Thyroid gland (tissue), 4 donors: ENCODE measurements around the gene ATP1B1. TPM values are rescaled to one million over a fixed set of nuclear protein-coding genes. Genes with fewer than 3 reads are reported as not detected.

Source experiments
- DNase-seq, 2 donors: peaks; one replicate each; pipeline ENCODE4 v3.0.0-alpha.2; 2019
- H3K27ac ChIP-seq, 3 donors: fragments of 200-600 bp; sonication (generic); 1 replicate in 2 of 3; 2 replicates in 1 of 3; pipeline ENCODE4 v1.5.1; 2016 to 2019; ENCODE audit warnings: mild to moderate bottlenecking in 1 of 3, moderate library complexity in 1 of 3
- H3K27me3 ChIP-seq: fragments of 200-600 bp; sonication (generic); one replicate; pipeline ENCODE4 v1.5.1; 2019
- H3K36me3 ChIP-seq, 2 donors: fragments of 200-600 bp; sonication (generic); one replicate each; pipeline ENCODE4 v1.5.1; 2016 to 2019
- H3K4me1 ChIP-seq, 2 donors: fragments of 200-600 bp; sonication (generic); one replicate each; pipeline ENCODE4 v1.5.1; 2017 to 2019
- H3K4me3 ChIP-seq, 3 donors: fragments of 200-600 bp; sonication (generic); replicated peaks in 1 of 3; 1 replicate in 2 of 3; 2 replicates in 1 of 3; pipeline ENCODE4 v1.5.1; 2016; ENCODE audit warnings: mild to moderate bottlenecking in 1 of 3
- H3K9me3 ChIP-seq: fragments of 200-600 bp; sonication (generic); one replicate; pipeline ENCODE4 v1.5.1; 2017
- POLR2A ChIP-seq, 2 donors: fragments of 450-650 bp; IDR thresholded peaks; one replicate each; pipeline ENCODE4 v1.6.1; 2017; ENCODE audit warnings: antibody characterized with exemption in 2 of 2, mild to moderate bottlenecking in 2 of 2, moderate library complexity in 1 of 2
- WGBS, 2 donors: methylation state at CpG; one replicate each; pipeline ENCODE4 v1.1.5; 2017; 5-methylcytosine and 5-hydroxymethylcytosine counted together
- intact Hi-C: fragments of 100-400 bp; cut with DNase I; formaldehyde crosslinking; loops from one replicate; pipeline ENCODE4 v1.15.1; 2023
- total RNA-seq, 4 donors: library from RNA; depleted of rRNA; stranded (reverse); fragments of >200 nt; gene quantifications; one replicate each; pipeline ENCODE4 v1.2.3, GENCODE V29; 2016
- TF ChIP-seq, protein P1 (sequence below), 6 experiments: fragments of 200-600 bp in 3 of 6; fragments of 450-650 bp in 3 of 6; sonication (generic) in 3 of 6; IDR thresholded peaks; one replicate each; pipeline ENCODE4 v1.5.1; 2016 to 2019; ENCODE audit warnings: antibody characterized with exemption in 6 of 6, mild to moderate bottlenecking in 2 of 6, inconsistent platforms in 1 of 6, moderate library complexity in 1 of 6

The ATP1B1 gene
- total RNA-seq, 4 donors from 2014 or later, result 310 to 509 (median 429) TPM

DNA sequence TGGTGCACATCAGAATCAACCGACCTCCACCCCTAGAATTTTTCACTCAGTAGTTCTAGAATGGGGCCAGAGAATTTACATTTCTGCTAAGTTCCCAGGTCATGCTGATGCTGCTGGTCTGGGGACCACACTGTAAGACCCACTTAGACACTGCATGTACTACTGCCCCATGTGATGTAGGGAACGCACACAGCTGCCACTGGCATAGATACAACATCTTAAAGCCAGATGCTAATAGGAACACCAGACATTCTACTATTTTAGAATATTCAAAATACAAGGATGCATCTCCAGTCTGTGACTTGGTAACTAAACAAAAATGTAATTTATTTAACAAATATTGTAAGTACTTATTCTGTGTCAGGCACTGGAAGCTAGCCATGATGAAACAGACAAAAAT, 14.1 kb upstream of the ATP1B1 start:
- H3K9me3 ChIP-seq, result no peaks in the 10 kb centered on the region
- no peaks in the 10 kb centered on the region for H3K27me3 ChIP-seq
- intact Hi-C loops, result no loop called here
- WGBS, 2 donors, result 94 to 100% methylated on average over 2 of the region's 2 CpGs
- no peak overlapping the region for H3K4me3 ChIP-seq
- DNase-seq, result no peak
- no peak for TF ChIP-seq POLR2A (IDR thresholded peaks at IDR 0.05)
- TF ChIP-seq, protein P1, sequence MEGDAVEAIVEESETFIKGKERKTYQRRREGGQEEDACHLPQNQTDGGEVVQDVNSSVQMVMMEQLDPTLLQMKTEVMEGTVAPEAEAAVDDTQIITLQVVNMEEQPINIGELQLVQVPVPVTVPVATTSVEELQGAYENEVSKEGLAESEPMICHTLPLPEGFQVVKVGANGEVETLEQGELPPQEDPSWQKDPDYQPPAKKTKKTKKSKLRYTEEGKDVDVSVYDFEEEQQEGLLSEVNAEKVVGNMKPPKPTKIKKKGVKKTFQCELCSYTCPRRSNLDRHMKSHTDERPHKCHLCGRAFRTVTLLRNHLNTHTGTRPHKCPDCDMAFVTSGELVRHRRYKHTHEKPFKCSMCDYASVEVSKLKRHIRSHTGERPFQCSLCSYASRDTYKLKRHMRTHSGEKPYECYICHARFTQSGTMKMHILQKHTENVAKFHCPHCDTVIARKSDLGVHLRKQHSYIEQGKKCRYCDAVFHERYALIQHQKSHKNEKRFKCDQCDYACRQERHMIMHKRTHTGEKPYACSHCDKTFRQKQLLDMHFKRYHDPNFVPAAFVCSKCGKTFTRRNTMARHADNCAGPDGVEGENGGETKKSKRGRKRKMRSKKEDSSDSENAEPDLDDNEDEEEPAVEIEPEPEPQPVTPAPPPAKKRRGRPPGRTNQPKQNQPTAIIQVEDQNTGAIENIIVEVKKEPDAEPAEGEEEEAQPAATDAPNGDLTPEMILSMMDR (IDR thresholded peaks at IDR 0.05), result no peak
- H3K36me3 ChIP-seq, result no peaks in the 10 kb centered on the region
- no peaks in the 10 kb centered on the region for H3K4me1 ChIP-seq
- no peak overlapping the region for H3K27ac ChIP-seq

DNA sequence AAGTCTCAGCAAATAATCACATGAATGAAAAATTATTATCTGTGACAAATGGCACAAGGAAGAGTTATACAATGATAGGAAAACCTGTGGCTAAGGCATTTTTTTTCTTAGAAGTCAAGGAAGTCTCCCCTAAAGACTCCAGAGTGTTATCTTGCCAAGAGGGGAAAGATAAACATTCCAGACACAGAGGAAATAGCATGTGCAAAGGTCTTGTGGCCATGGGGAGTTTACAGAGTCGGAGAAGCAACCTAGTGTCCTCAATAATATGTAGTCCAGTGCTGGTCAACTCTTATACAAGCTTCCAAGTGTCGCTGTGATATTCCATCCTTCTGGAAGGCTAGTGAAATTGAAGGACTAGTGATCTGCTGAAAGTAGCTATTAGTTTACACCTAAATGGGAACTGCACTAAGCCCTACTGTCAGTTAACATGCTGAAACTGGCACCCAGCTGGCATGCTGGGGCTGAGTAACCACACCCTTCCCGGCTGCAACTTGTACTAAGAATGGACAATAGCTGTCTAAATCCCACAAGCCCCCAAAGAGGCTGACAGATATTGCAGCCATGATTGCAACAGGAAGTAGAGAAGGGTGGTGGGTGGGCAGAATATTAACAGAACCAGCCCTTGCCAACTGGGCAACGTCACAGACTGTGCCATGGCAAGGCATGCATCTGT, 11.5 kb upstream of the ATP1B1 start:
- intact Hi-C loops, result no loop called here
- WGBS, 2 donors, result 86 to 88% methylated on average over 4 of the region's 4 CpGs

DNA sequence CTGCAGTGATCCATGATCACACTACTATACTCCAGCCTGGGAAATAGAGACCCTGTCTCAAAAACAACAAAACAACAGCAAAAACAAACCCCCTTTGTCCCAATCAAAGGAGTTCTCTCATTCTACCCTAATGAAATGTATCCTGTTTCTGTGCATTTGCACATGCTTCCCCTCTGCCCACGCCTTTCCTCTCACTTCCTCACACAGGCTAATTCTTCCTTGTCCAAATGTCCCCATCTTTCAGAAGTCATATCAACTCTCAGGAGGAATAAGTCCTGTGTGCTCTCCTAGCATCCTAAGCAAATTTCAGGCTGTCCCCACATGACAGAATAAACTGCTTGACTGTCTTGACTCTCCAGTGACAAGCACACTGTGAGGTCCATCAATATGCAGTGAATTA, 8.1 kb upstream of the ATP1B1 start:
- Histone ChIP-seq H3K4me3 (no peak overlapping the region), H3K27me3 (no peaks in the 10 kb centered on the region), H3K9me3 (no peaks in the 10 kb centered on the region), H3K4me1 (peaks cover 13 to 16% of the 10 kb centered on the region in 2 donors), H3K27ac (no peak overlapping the region), H3K36me3 (no peaks in the 10 kb centered on the region)
- 91 to 93% methylated on average over 1 of the region's 1 CpG for WGBS, 2 donors
- DNase-seq, result no peak
- intact Hi-C loops, result no loop called here
- TF ChIP-seq, protein P1 (IDR thresholded peaks at IDR 0.05), result no peak
- no peak for TF ChIP-seq POLR2A (IDR thresholded peaks at IDR 0.05)

More for the DNA sequence above, 11.5 kb upstream of the ATP1B1 start:
- Histone ChIP-seq H3K4me1 (no peaks in the 10 kb centered on the region), H3K27ac (no peak overlapping the region), H3K36me3 (no peaks in the 10 kb centered on the region), H3K9me3 (no peaks in the 10 kb centered on the region), H3K4me3 (no peak overlapping the region), H3K27me3 (no peaks in the 10 kb centered on the region)
- TF ChIP-seq, protein P1 (IDR thresholded peaks at IDR 0.05), result no peak
- TF ChIP-seq POLR2A (IDR thresholded peaks at IDR 0.05), result no peak
- no peak for DNase-seq

DNA sequence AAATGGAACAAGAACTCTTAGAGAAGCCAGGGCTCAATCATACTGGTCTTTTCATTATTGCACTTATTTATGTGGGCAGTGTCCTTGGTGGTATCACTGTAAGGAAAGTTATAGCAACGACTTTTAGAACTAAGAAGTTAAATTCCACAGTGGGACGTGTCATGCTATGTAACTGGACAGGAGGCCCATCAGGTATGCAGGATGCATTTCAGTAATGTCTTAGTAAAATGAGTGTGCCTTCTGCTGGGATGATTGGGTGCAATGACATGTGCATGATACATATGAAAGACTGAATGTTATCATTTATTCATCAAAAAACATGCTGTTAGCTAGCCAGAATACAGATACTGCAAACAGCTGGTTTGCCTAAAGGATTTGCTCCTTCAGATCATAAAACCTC, 6.9 kb upstream of the ATP1B1 start:
- DNase-seq, result no peak
- WGBS, 2 donors, result 85 to 86% methylated on average over 2 of the region's 2 CpGs
- intact Hi-C loops, result no loop called here
- H3K9me3 ChIP-seq, result no peaks in the 10 kb centered on the region
- TF ChIP-seq, protein P1 (IDR thresholded peaks at IDR 0.05), result no peak
- no peak for TF ChIP-seq POLR2A (IDR thresholded peaks at IDR 0.05)
- peaks cover 23 to 27% of the 10 kb centered on the region in 2 donors for H3K4me1 ChIP-seq
- H3K36me3 ChIP-seq, result no peaks in the 10 kb centered on the region
- H3K27ac ChIP-seq, result no peak overlapping the region
- H3K4me3 ChIP-seq, result no peak overlapping the region
- H3K27me3 ChIP-seq, result no peaks in the 10 kb centered on the region

DNA sequence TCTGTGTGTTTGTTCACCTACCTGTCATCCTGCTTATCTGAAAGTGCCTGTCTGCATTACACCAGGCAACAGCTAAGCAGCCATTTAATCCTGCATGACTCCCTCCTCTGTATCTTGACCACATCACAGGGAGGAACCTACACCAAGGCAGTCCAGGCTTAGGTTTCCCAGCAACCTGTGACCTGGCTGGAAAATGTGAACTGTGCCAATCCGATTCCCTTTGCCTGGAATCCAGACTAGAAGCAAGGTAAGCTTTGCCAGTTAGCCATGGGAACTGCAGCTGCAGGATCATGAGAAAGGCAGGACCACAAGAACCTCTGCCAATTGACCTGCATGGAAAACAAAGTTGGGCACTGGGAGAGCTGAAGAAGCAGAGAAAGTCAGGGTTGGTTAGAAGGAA, 6.3 kb upstream of the ATP1B1 start:
- peaks cover 29 to 33% of the 10 kb centered on the region in 2 donors for H3K4me1 ChIP-seq
- H3K27ac ChIP-seq, result no peak overlapping the region
- intact Hi-C loops, result loop anchor here (10.0 kb wide), 1 partner anchor 245 kb away; no protein-coding TSS in a partner anchor
- no peak for DNase-seq
- H3K36me3 ChIP-seq, result no peaks in the 10 kb centered on the region
- H3K4me3 ChIP-seq, result no peak overlapping the region
- no peaks in the 10 kb centered on the region for H3K27me3 ChIP-seq
- WGBS, 2 donors, result 93 to 94% methylated on average over 1 of the region's 1 CpG
- TF ChIP-seq, protein P1 (IDR thresholded peaks at IDR 0.05), result no peak
- TF ChIP-seq POLR2A (IDR thresholded peaks at IDR 0.05), result no peak
- H3K9me3 ChIP-seq, result no peaks in the 10 kb centered on the region
